GM19099 (cell line): ENCODE data around the gene ATP8B2.
A peak's percentile ranks its signal among the peaks of the same experiment; 100 is the strongest.

Source experiments
- POLR2A ChIP-seq: IDR thresholded peaks from 3 replicates; pipeline ENCODE4 v1.6.1; 2011; ENCODE audit warnings: low read depth; ENCODE audit not compliant: insufficient read length; ENCODE audit errors: extremely low read depth

The ATP8B2 gene

GRCh38 chr1:154323493-154323892 lies 1.8 kb upstream of the ATP8B2 start:
- TF ChIP-seq POLR2A = no peak

GRCh38 chr1:154324241-154324640 lies 1.1 kb upstream of the ATP8B2 start:
- no peak for TF ChIP-seq POLR2A

- TF ChIP-seq POLR2A = peak; percentile 29
These were observed 539 bp downstream of the ATP8B2 start for GRCh38 chr1:154325583-154326545.

- no peak for TF ChIP-seq POLR2A
These were observed 1.5 kb downstream of the ATP8B2 start for GRCh38 chr1:154326546-154327465.

- TF ChIP-seq POLR2A = no peak
These were observed 2.4 kb downstream of the ATP8B2 start for GRCh38 chr1:154327466-154328317.

GRCh38 chr1:154328318-154329151 lies 3.2 kb downstream of the ATP8B2 start:
- TF ChIP-seq POLR2A = no peak

- TF ChIP-seq POLR2A = no peak
These were observed 3.8 kb downstream of the ATP8B2 start for GRCh38 chr1:154329152-154329521.

GRCh38 chr1:154329551-154330131 lies 4.3 kb downstream of the ATP8B2 start:
- TF ChIP-seq POLR2A = no peak

GRCh38 chr1:154330669-154331068 lies 5.3 kb downstream of the ATP8B2 start:
- TF ChIP-seq POLR2A = no peak

- TF ChIP-seq POLR2A = no peak
These were observed 9.0 kb downstream of the ATP8B2 start for GRCh38 chr1:154334079-154335024.

- TF ChIP-seq POLR2A = no peak
These were observed 9.8 kb downstream of the ATP8B2 start for GRCh38 chr1:154335025-154335714.

GRCh38 chr1:154337253-154337894 lies 12.0 kb downstream of the ATP8B2 start:
- no peak for TF ChIP-seq POLR2A

- TF ChIP-seq POLR2A = no peak
These were observed 13.6 kb downstream of the ATP8B2 start for GRCh38 chr1:154338875-154339274.
